Gastrocnemius medialis (tissue), 4 donors: ENCODE measurements around the gene SAA1. TPM values are rescaled to one million over a fixed set of nuclear protein-coding genes. Genes with fewer than 3 reads are reported as not detected.
A peak's percentile ranks its signal among the peaks of the same experiment; 100 is the strongest.
"Not testable (repeated sequence)": the region's sequence is repeated elsewhere in the genome, so short reads cannot be mapped to it uniquely, and the experiment has no call there.

Source experiments
- ATAC-seq, 2 donors: fragments of 150-250 bp; one replicate each; pipeline ENCODE4 v1.9.1; 2016
- DNase-seq, 2 donors: peaks; one replicate each; pipeline ENCODE4 v3.0.0-alpha.2; 2019
- H3K27ac ChIP-seq, 4 donors: fragments of 200-600 bp; sonication (generic); 1 replicate in 1 of 4; 2 replicates in 3 of 4; pipeline ENCODE4 v1.5.1; 2016 to 2018; ENCODE audit warnings: mild to moderate bottlenecking in 2 of 4, moderate library complexity in 1 of 4
- H3K27me3 ChIP-seq, 3 donors: fragments of 200-600 bp; sonication (generic) in 2 of 3; 1 replicate in 1 of 3; 2 replicates in 2 of 3; pipeline versions ENCODE4 v1.5.1 to v1.6.0; 2016 to 2019; ENCODE audit warnings: mild to moderate bottlenecking in 1 of 3, moderate library complexity in 1 of 3
- H3K36me3 ChIP-seq, 2 donors: fragments of 200-600 bp; sonication (generic) in 1 of 2; one replicate each; pipeline ENCODE4 v1.5.1; 2017 to 2018
- H3K4me1 ChIP-seq, 2 donors: fragments of 200-600 bp; sonication (generic) in 1 of 2; one replicate each; pipeline ENCODE4 v1.5.1; 2016 to 2017; ENCODE audit warnings: mild to moderate bottlenecking in 2 of 2
- H3K4me3 ChIP-seq, 4 donors: fragments of 200-600 bp; sonication (generic) in 3 of 4; 1 replicate in 1 of 4; 2 replicates in 3 of 4; pipeline ENCODE4 v1.5.1; 2016 to 2019; ENCODE audit warnings: mild to moderate bottlenecking in 2 of 4
- H3K9me3 ChIP-seq, 3 donors: fragments of 200-600 bp; sonication (generic) in 2 of 3; 1 replicate in 1 of 3; 2 replicates in 2 of 3; pipeline ENCODE4 v1.5.1; 2016 to 2019
- CTCF ChIP-seq, 5 experiments: fragments of 450-650 bp in 3 of 5; fragments of 200-600 bp in 2 of 5; sonication (generic) in 2 of 5; IDR thresholded peaks in 4 of 5; conservative IDR thresholded peaks in 1 of 5; 1 replicate in 4 of 5; 2 replicates in 1 of 5; pipeline ENCODE4 v1.5.1; 2016 to 2019; ENCODE audit warnings: antibody characterized with exemption in 5 of 5, mild to moderate bottlenecking in 3 of 5, moderate library complexity in 3 of 5
- POLR2A ChIP-seq, 2 donors: fragments of 450-650 bp; IDR thresholded peaks; one replicate each; pipeline ENCODE4 v1.6.1; 2017; ENCODE audit warnings: antibody characterized with exemption in 2 of 2, mild to moderate bottlenecking in 2 of 2, moderate library complexity in 2 of 2
- in situ Hi-C, 4 donors: fragments of 200-750 bp; cut with MboI; loops; one replicate each; pipeline versions ENCODE4 v1.15.0 to v1.8.0; 2017; ENCODE audit warnings: low sequenced_read_pairs in 4 of 4
- intact Hi-C: fragments of 100-400 bp; cut with DNase I; formaldehyde crosslinking; loops from one replicate; pipeline ENCODE4 v1.15.1; 2023; ENCODE audit warnings: low total_unique reads
- total RNA-seq, 4 donors: library from RNA; depleted of rRNA; stranded (reverse); fragments of >200 nt; gene quantifications; one replicate each; pipeline versions ENCODE4 v1.1.0 to v1.2.3, GENCODE V29; 2016

Gene SAA1
- total RNA-seq, 4 donors from 2014 or later: 5.7 to 145 (median 89.3) TPM

DNA sequence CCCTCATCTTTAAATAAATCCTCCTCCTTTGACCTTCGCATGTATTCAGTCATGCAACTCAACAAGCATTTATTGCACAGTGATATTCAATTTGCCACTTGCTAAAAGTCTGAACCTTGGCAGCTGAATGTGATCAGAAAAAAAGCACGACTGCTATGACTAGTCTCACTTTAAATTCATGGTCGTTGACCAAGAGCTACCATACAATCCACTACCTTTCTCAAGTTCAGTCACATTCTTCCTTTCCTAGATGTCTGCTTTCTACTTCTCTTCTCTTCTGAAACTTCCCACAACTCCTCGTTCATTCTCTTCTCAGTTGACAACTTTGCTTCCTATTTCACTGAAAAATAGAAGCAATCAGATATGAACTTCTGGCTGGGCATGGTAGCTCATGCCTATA, 2.0 kb upstream of the SAA1 start:
- ATAC-seq (no peak), DNase-seq (no peak)
- TF ChIP-seq POLR2A (IDR thresholded peaks at IDR 0.05): no peak
- no peak for TF ChIP-seq CTCF (IDR thresholded peaks at IDR 0.05 in 4 of 5, conservative IDR thresholded peaks at IDR 0.05 in 1 of 5)
- H3K9me3 ChIP-seq: no peaks in the 10 kb centered on the region
- no peak overlapping the region for H3K4me3 ChIP-seq
- H3K4me1 ChIP-seq: no peaks in the 10 kb centered on the region
- H3K36me3 ChIP-seq: no peaks in the 10 kb centered on the region
- in situ Hi-C loops: no loop called here
- intact Hi-C loops: no loop called here
- no peaks in the 10 kb centered on the region for H3K27me3 ChIP-seq
- H3K27ac ChIP-seq: no peak overlapping the region

- in situ Hi-C loops (no loop called here), intact Hi-C loops (no loop called here)
- Histone ChIP-seq H3K36me3 (no peaks in the 10 kb centered on the region), H3K4me3 (no peak overlapping the region), H3K27ac (no peak overlapping the region), H3K4me1 (no peaks in the 10 kb centered on the region), H3K27me3 (no peaks in the 10 kb centered on the region), H3K9me3 (no peaks in the 10 kb centered on the region)
- ATAC-seq (no peak), DNase-seq (no peak)
- TF ChIP-seq CTCF (IDR thresholded peaks at IDR 0.05 in 4 of 5, conservative IDR thresholded peaks at IDR 0.05 in 1 of 5) (no peak), POLR2A (IDR thresholded peaks at IDR 0.05) (no peak)
Observed at GRCh38 chr11:18264677-18265555, 1.1 kb upstream of the SAA1 start.

DNA sequence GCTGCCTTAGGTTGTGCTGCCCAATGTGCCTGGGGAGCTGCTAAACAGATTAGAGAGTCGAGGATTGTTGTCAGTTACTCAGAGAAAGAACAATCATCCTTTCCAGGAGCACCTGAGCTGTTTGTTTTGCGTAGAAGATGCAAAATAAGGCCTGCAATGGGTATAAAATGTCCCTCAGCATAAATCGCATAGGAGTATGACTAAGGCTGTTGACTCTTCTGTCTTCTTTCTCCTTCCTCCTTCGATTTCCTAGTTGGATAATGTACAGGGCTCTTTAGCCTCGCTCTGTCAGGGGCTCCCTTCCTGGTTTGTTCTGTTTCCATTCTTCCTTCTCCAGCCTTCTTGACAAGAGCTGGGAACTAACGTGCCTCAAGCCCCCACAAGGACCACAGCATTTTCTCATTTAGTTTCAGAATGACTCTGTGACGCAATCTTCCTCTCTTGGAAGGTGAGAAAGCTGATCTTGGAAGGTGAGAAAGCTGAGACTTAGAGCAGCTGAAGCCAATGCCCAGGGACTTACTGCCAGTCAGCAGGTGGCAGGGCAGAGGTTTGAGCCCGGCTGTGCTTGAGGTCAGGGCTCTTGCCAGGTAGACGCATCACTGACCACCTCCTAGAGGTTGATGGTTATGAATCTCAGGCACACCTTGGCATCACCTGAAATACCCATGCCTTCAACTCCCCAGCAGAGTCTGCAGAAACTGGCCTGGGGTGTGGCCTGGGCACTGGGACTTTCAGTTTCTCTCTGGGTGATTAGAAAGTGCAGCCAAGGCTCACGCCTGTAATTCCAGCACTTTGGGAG, 1.5 kb downstream of the SAA1 start:
- peak in 1 of 2 donors; percentile 47 for ATAC-seq
- H3K27me3 ChIP-seq, DNase-seq, H3K4me1 ChIP-seq, H3K27ac ChIP-seq, H3K9me3 ChIP-seq, H3K36me3 ChIP-seq, H3K4me3 ChIP-seq, intact Hi-C loops, in situ Hi-C loops: not testable (repeated sequence)

DNA sequence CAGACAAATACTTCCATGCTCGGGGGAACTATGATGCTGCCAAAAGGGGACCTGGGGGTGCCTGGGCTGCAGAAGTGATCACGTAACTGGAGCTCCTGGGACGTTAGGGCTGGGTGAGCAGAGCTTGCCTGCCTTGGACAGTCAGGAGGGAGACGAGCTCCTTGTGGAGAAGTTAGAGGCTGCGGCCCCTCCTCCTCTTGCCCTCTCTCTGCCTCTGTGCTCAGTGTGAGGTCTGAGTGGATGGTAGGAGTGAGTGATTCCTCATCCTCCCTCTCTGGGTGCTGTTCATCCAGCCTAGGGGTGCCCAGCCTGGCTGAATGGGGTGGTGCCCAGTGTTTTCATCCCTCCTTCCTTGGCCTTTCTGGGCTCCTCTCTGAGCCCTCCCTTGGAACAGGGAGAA, 3.2 kb downstream of the SAA1 start:
- H3K9me3 ChIP-seq, ATAC-seq, in situ Hi-C loops, H3K4me1 ChIP-seq, H3K36me3 ChIP-seq, H3K27ac ChIP-seq, intact Hi-C loops, H3K27me3 ChIP-seq, H3K4me3 ChIP-seq, DNase-seq: not testable (repeated sequence)

- no peak for TF ChIP-seq CTCF (IDR thresholded peaks at IDR 0.05 in 4 of 5, conservative IDR thresholded peaks at IDR 0.05 in 1 of 5)
- no peak for TF ChIP-seq POLR2A (IDR thresholded peaks at IDR 0.05)
- Histone ChIP-seq H3K36me3 (no peaks in the 10 kb centered on the region), H3K9me3 (no peaks in the 10 kb centered on the region), H3K4me1 (no peaks in the 10 kb centered on the region), H3K27me3 (no peaks in the 10 kb centered on the region), H3K4me3 (no peak overlapping the region), H3K27ac (no peak overlapping the region)
- ATAC-seq (no peak), DNase-seq (no peak)
- in situ Hi-C loops (no loop called here), intact Hi-C loops (no loop called here)
Observed at GRCh38 chr11:18270102-18270501, 4.0 kb downstream of the SAA1 start.
